Vagina (tissue), 2 donors: ENCODE data around the gene RGL2.

ENCODE experiments used
- POLR2A ChIP-seq, 2 donors: fragments of 450-650 bp; IDR thresholded peaks; one replicate each; pipeline ENCODE4 v1.6.1; 2017; ENCODE audit warnings: antibody characterized with exemption in 2 of 2, mild to moderate bottlenecking in 2 of 2, moderate library complexity in 2 of 2
- POLR2AphosphoS5 ChIP-seq, 2 donors: sonication (generic); formaldehyde crosslinking; IDR thresholded peaks; one replicate each; pipeline ENCODE4 v1.9.0; 2017; ENCODE audit warnings: antibody characterized with exemption in 2 of 2, mild to moderate bottlenecking in 2 of 2, low read depth in 1 of 2; ENCODE audit not compliant: insufficient read depth in 1 of 2
- TF ChIP-seq, protein P1 (sequence below), 3 experiments: fragments of 450-650 bp in 2 of 3; fragments of 200-600 bp in 1 of 3; sonication (generic) in 1 of 3; IDR thresholded peaks; one replicate each; pipeline ENCODE4 v1.5.1; 2017 to 2019; ENCODE audit warnings: antibody characterized with exemption in 3 of 3, mild to moderate bottlenecking in 2 of 3, moderate library complexity in 2 of 3

DNA sequence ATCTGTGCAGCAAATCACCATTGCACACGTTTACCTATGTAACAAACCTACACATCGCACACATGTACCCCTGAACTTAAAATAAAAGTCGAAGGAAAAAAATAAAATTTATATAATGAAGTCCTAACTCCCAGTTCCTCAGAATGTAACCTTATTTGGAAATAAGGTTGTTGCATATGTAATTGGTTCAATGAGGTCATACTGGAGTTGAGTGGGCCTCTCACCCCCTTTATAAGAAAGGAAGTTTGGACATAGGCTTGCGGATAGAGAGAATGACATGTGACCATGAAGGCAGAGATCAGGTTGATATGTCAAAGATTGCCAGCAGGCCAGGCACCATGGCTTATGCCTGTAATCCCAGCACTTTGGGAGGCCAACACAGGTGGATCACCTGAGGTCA lies 34.9 kb upstream of the RGL2 start:
- TF ChIP-seq POLR2AphosphoS5 (IDR thresholded peaks at IDR 0.05; ENCODE audit: insufficient read depth in 1 of 2, low read depth in 1 of 2) (no peak), POLR2A (IDR thresholded peaks at IDR 0.05) (no peak)
- TF ChIP-seq, protein P1, sequence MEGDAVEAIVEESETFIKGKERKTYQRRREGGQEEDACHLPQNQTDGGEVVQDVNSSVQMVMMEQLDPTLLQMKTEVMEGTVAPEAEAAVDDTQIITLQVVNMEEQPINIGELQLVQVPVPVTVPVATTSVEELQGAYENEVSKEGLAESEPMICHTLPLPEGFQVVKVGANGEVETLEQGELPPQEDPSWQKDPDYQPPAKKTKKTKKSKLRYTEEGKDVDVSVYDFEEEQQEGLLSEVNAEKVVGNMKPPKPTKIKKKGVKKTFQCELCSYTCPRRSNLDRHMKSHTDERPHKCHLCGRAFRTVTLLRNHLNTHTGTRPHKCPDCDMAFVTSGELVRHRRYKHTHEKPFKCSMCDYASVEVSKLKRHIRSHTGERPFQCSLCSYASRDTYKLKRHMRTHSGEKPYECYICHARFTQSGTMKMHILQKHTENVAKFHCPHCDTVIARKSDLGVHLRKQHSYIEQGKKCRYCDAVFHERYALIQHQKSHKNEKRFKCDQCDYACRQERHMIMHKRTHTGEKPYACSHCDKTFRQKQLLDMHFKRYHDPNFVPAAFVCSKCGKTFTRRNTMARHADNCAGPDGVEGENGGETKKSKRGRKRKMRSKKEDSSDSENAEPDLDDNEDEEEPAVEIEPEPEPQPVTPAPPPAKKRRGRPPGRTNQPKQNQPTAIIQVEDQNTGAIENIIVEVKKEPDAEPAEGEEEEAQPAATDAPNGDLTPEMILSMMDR (IDR thresholded peaks at IDR 0.05): no peak
